H1 (cell line): ENCODE results near the gene ACTG1. TPM values are rescaled to one million over a fixed set of nuclear protein-coding genes. Genes with fewer than 3 reads are reported as not detected.

ENCODE experiments used
- CBX5 ChIP-seq: fragments of 300-800, 300-1000 bp; sonication (generic); IDR thresholded peaks from 2 replicates; pipeline ENCODE4 v1.7.1; 2016; ENCODE audit warnings: antibody characterized with exemption, low read length, low read depth
- CHD1 ChIP-seq: IDR thresholded peaks from 2 replicates; pipeline ENCODE4 v1.6.1; 2012; ENCODE audit warnings: low read depth, low read length, improper control_type of control experiment
- CREB1 ChIP-seq: IDR thresholded peaks from 2 replicates; pipeline ENCODE4 v1.6.1; 2012; ENCODE audit warnings: inconsistent platforms
- GABPA ChIP-seq: IDR thresholded peaks from 2 replicates; pipeline ENCODE4 v1.6.1; 2011; ENCODE audit warnings: mild to moderate bottlenecking, low read length, moderate library complexity, borderline replicate concordance; ENCODE audit not compliant: insufficient read depth
- NRF1 ChIP-seq: IDR thresholded peaks from 2 replicates; pipeline ENCODE4 v1.6.1; 2011; ENCODE audit warnings: mild to moderate bottlenecking, low read depth, low read length, improper control_type of control experiment
- RBBP5 ChIP-seq: IDR thresholded peaks from 2 replicates; pipeline ENCODE4 v1.7.1; 2012; ENCODE audit warnings: low read depth, mild to moderate bottlenecking, inconsistent platforms, low read length, moderate library complexity, borderline replicate concordance
- RNF2 ChIP-seq: fragments of 200-900, 300-1000 bp; sonication (generic); IDR thresholded peaks from 2 replicates; pipeline ENCODE4 v1.7.1; 2016; ENCODE audit warnings: borderline replicate concordance, low read depth, mild to moderate bottlenecking, antibody characterized with exemption, low read length; ENCODE audit not compliant: poor library complexity, severe bottlenecking; ENCODE audit errors: missing control alignments
- SIN3A ChIP-seq, 2 experiments: IDR thresholded peaks in 1 of 2; conservative IDR thresholded peaks in 1 of 2; 2 replicates each; pipeline ENCODE4 v1.6.1; 2011 to 2012; ENCODE audit warnings: low read length in 2 of 2, improper control_type of control experiment in 1 of 2, low read depth in 1 of 2, mild to moderate bottlenecking in 1 of 2
- TBP ChIP-seq: IDR thresholded peaks from 2 replicates; pipeline ENCODE4 v1.6.1; 2011; ENCODE audit warnings: low read depth, low read length, improper control_type of control experiment
- ZNF274 ChIP-seq: IDR thresholded peaks from 2 replicates; pipeline ENCODE4 v1.7.0; 2012; ENCODE audit warnings: low read length, borderline replicate concordance; ENCODE audit errors: extremely low read depth
- polyA plus RNA-seq, 7 experiments: library from polyadenylated mRNA; depleted of rRNA in 3 of 7; stranded (reverse) in 5 of 7; unstranded in 2 of 7; fragments of >200 nt in 5 of 7; fragments of 200-250 nt in 2 of 7; gene quantifications; 1 replicate in 5 of 7; 2 replicates in 1 of 7; 4 replicates in 1 of 7; pipeline versions ENCODE4 v1.2.1 to v1.2.3, GENCODE V29; 2011 to 2013; ENCODE audit warnings: missing spikeins in 2 of 7, mixed read lengths in 2 of 7
- total RNA-seq: library from RNA; stranded (reverse); fragmentation: NEBNext Ultra II Directional; extraction: Animal tissue kit (Norgen Biotek cat#: 25700); gene quantifications from 2 replicates; pipeline ENCODE4 v1.2.1, GENCODE V29; 2021

ACTG1 gene
- total and polyA plus RNA-seq, 2 of the 8 experiments (the other 6 are each of a cell fraction or from before 2014, with no cell fraction given) = 3,535 to 5,010 TPM

DNA sequence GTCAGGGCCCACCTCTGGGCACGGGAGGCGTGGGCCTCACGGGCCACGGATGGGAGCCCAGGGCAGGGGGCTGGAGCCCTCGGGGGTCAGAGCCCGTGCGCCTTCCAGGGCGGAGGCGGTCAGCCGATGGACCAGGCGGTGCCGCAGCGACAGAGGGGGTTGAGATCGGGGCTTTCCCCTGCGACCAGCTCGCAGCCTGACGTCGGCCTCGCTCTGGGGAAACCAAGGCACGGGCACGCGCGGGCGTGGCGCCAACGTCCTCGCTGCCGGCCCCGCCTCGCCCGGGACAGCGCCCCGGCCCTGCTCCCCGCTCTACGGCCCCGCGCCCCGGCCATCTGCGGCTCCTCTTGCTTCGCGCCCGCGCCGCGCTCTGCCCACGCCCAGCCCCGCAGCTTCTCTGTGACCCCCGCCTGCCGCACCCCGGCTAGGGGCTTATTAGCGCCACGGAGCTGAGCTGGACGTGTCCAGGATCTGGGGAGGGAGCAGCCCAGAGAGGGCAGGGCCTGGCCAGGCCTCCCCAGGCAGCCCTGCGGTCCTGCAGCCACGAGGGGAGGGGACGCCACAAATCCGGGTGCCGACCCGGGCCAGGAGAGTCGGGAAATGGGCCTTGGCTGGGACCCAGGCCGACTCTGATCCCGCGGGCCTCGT, 13.5 kb downstream of the ACTG1 start (continued):
- TF ChIP-seq CBX5 (no peak), ZNF274 (no peak), CREB1 (no peak), TBP (no peak), SIN3A (conservative IDR thresholded peaks at IDR 0.05 in 1 of 2, IDR thresholded peaks at IDR 0.05 in 1 of 2; ENCODE audit: low read depth in 1 of 2, low read length in 2 of 2) (no peak), CHD1 (no peak), GABPA (no peak), RBBP5 (no peak), RNF2 (no peak), NRF1 (no peak)
